HCT116 (cell line): Measurements from ENCODE around the gene KIRREL3.

Experiments
- JUND ChIP-seq: IDR thresholded peaks from 2 replicates; pipeline ENCODE4 v1.6.1; 2012
- POLR2A ChIP-seq: IDR thresholded peaks from 2 replicates; pipeline ENCODE4 v1.7.0; 2011; ENCODE audit warnings: borderline replicate concordance; ENCODE audit not compliant: insufficient read depth, insufficient read length; ENCODE audit errors: extremely low read depth
- RAD21 ChIP-seq: IDR thresholded peaks from 2 replicates; pipeline ENCODE4 v1.6.1; 2012; ENCODE audit warnings: low read depth, mild to moderate bottlenecking
- SIN3A ChIP-seq: IDR thresholded peaks from 2 replicates; pipeline ENCODE4 v1.6.1; 2012; ENCODE audit warnings: low read depth

- TF ChIP-seq RAD21 (no peak), JUND (no peak), POLR2A (no peak), SIN3A (no peak)
These were observed 401.2 kb downstream of the KIRREL3 start for GRCh38 chr11:126599217-126599897.
